ENCODE results near the gene TFF2.

The TFF2 gene

GRCh38 chr21:42330380-42331371 lies 20.1 kb downstream of the TFF2 start:
- DNase-seq (ENCODE audit: low read depth, low spot score): no peak
- no peak overlapping the region for H3K27ac ChIP-seq

- no peak overlapping the region for H3K27ac ChIP-seq
- DNase-seq (ENCODE audit: low read depth, low spot score): no peak
Observed at GRCh38 chr21:42324896-42325295, 25.9 kb downstream of the TFF2 start.

- H3K27ac ChIP-seq: no peak overlapping the region
- no peak for DNase-seq (ENCODE audit: low read depth, low spot score)
Observed at GRCh38 chr21:42321845-42322244, 28.9 kb downstream of the TFF2 start.

- no peak for DNase-seq (ENCODE audit: low read depth, low spot score)
- H3K27ac ChIP-seq: no peak overlapping the region
Observed at GRCh38 chr21:42321231-42321630, 29.6 kb downstream of the TFF2 start.

- no peak overlapping the region for H3K27ac ChIP-seq
- no peak for DNase-seq (ENCODE audit: low read depth, low spot score)
Observed at GRCh38 chr21:42320791-42321190, 30.0 kb downstream of the TFF2 start.

- no peak for DNase-seq (ENCODE audit: low read depth, low spot score)
- no peak overlapping the region for H3K27ac ChIP-seq
Observed at GRCh38 chr21:42319851-42320572, 30.8 kb downstream of the TFF2 start.

GRCh38 chr21:42319376-42319775 lies 31.4 kb downstream of the TFF2 start:
- no peak for DNase-seq (ENCODE audit: low read depth, low spot score)
- H3K27ac ChIP-seq: no peak overlapping the region

- DNase-seq (ENCODE audit: low read depth, low spot score): no peak
- H3K27ac ChIP-seq: no peak overlapping the region
Observed at GRCh38 chr21:42317826-42318746, 32.7 kb downstream of the TFF2 start.

- no peak overlapping the region for H3K27ac ChIP-seq
- no peak for DNase-seq (ENCODE audit: low read depth, low spot score)
Observed at GRCh38 chr21:42317341-42317741, 33.5 kb downstream of the TFF2 start.

- H3K27ac ChIP-seq: no peak overlapping the region
- no peak for DNase-seq (ENCODE audit: low read depth, low spot score)
Observed at GRCh38 chr21:42316891-42317290, 33.9 kb downstream of the TFF2 start.

GRCh38 chr21:42315296-42315891 lies 35.4 kb downstream of the TFF2 start, which contains the start of gene TFF3:
Gene TFF3, minus strand, starts transcription at chr21:42315409. Its CDS starts 35 bp downstream, at chr21:42315374.
- no peak within 1 kb of the TSS for H3K27ac ChIP-seq
- no peak for DNase-seq (ENCODE audit: low read depth, low spot score)

GRCh38 chr21:42314616-42315295 lies 36.0 kb downstream of the TFF2 start:
- no peak for DNase-seq (ENCODE audit: low read depth, low spot score)
- no peak overlapping the region for H3K27ac ChIP-seq

- no peak for DNase-seq (ENCODE audit: low read depth, low spot score)
- no peak overlapping the region for H3K27ac ChIP-seq
Observed at GRCh38 chr21:42313501-42313969, 37.3 kb downstream of the TFF2 start.

GRCh38 chr21:42312626-42313104 lies 38.1 kb downstream of the TFF2 start:
- DNase-seq (ENCODE audit: low read depth, low spot score): no peak
- no peak overlapping the region for H3K27ac ChIP-seq

GRCh38 chr21:42311816-42312625 lies 38.8 kb downstream of the TFF2 start:
- no peak overlapping the region for H3K27ac ChIP-seq
- DNase-seq (ENCODE audit: low read depth, low spot score): no peak

- DNase-seq (ENCODE audit: low read depth, low spot score): no peak
- H3K27ac ChIP-seq: no peak overlapping the region
Observed at GRCh38 chr21:42311160-42311559, 39.6 kb downstream of the TFF2 start.

GRCh38 chr21:42310411-42311001 lies 40.3 kb downstream of the TFF2 start:
- H3K27ac ChIP-seq: no peak overlapping the region
- DNase-seq (ENCODE audit: low read depth, low spot score): no peak

- no peak overlapping the region for H3K27ac ChIP-seq
- DNase-seq (ENCODE audit: low read depth, low spot score): no peak
Observed at GRCh38 chr21:42309753-42310213, 41.0 kb downstream of the TFF2 start.

Measured in epithelial cell of prostate (primary cell).